Activated CD4-positive, alpha-beta T cell treated with anti-CD3 and anti-CD28 coated beads for 24 hours (primary cell): ENCODE results near the gene NISCH.

ENCODE experiments used
- DNase-seq, 2 donors: peaks; one replicate each; pipeline ENCODE4 v3.0.0-alpha.2; 2020; ENCODE audit warnings: low read depth in 2 of 2

The NISCH gene

DNA sequence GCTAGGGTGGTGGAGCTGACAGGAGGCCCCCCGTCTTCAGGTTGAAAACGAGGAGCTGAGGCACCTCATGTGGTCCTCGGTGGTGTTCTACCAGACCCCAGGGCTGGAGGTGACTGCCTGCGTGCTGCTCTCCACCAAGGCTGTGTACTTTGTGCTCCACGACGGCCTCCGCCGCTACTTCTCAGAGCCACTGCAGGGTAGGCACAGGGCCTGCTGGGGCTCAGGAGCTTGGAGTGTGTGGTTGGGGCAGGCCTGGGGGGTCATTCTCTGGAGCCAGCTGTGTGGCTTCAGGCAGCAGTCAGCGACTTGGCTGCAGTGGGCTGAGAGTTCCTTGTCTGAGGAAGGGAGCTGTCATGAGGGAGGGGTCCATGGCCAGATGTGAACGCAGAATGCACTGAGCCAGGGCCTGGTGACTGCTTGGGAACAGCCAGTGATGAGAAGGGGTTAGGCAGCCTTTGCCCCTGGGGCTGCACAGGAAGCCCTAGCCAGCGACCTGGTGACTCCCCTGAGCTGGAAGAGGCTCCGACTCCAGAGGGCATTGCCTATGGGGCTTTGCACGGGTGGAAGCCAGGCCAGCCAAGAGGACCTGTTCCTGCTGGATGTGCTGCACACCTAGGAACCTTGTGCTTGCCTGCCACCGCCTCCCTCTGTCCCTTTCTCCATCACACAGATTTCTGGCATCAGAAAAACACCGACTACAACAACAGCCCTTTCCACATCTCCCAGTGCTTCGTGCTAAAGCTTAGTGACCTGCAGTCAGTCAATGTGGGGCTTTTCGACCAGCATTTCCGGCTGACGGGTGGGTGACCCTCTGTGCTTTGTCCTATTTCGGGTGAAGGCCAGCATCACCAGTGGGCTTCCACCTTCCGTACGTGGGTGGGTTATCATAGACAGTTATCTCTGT, 34.9 kb downstream of the NISCH start:
- DNase-seq: no peak

DNA sequence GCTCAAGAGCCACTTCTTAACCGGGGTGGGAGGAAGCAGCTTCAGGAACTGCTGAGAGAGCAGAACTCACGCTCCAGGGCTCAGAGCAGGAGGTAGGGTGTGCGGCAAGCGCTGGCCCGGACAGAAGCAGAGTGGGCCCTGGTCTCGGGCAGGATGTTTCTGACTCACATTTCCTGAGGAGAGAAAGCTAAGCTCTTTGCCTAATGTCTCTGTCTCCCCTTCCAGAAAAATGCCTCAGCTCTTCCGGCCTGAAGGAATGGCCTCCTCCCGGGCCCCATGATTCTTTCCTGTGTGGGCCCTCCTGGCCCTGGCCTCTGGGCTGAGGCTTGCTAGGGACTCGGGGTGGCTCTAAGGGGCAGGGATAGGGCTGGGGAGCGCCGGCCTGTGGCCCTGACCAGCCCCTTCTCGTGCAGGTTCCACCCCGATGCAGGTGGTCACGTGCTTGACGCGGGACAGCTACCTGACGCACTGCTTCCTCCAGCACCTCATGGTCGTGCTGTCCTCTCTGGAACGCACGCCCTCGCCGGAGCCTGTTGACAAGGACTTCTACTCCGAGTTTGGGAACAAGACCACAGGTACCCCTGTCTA, 35.6 kb downstream of the NISCH start:
- DNase-seq: no peak

GRCh38 chr3:52492059-52492458, 36.7 kb downstream of the NISCH start:
- DNase-seq: no peak

DNA sequence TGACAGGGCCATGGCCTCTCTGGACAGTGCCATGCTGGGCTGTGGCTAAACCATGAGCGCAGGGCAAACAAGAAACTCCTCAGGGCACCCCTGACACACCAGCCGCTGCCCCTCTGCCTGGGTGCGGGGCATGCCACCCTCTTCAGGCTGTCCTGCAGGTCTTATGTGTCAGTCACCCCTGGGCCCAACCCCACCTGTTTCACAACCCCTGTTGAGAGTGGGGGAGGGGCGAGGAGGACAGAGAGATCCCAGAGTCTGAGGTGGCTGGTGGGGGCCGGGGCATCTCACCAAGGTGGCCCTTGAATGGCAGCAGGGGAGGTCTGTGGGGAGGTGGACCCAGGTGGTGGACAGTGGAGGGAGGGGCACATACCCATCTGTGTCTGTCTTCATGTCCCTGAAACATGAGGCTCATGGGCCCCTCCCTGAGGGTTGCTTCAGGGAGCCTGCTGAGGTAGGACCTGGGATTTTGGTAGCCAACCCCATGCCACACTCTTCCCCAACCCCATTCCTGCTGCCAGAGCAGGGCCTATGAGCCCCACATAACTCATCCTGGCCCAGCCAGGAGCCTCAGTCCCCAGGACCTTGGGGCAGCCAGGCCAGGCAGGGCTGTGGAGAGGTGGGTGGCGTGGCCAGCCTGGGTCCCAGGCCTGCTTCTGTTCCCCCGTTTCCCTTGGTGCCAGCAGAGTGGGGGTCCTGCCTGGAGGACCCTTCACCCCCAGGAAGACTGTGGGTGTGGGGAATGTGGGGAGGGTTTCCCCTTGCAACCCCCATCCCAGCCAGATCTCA, 38.0 kb downstream of the NISCH start:
- DNase-seq: no peak

DNA sequence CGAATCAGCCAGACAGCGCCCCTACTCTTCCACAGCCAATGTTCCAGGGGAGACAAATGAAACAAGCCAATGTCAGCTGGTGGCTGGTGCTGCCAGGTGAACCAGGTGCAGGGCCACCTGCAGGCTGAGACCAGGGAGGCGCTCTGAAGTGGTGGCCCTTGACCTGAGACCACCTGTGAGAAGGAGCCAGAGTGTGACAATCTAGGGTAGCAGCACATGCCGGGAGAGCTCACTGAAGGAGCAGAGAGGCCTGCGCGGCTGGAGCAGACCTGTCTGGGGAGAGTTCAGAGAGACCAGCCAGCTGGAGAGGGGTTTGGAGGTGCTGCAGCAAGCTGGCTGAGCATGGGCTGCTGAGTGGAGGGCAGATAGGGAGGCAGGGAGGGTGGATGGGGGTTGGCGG, 39.0 kb downstream of the NISCH start:
- no peak for DNase-seq

- DNase-seq: no peak
Measured at GRCh38 chr3:52494886-52495495, 39.6 kb downstream of the NISCH start, which contains the start of gene STAB1. Gene STAB1 (plus strand): TSS chr3:52495338. CDS start chr3:52495414, 76 bp downstream.

GRCh38 chr3:52495777-52496602, 40.6 kb downstream of the NISCH start:
- no peak for DNase-seq

DNA sequence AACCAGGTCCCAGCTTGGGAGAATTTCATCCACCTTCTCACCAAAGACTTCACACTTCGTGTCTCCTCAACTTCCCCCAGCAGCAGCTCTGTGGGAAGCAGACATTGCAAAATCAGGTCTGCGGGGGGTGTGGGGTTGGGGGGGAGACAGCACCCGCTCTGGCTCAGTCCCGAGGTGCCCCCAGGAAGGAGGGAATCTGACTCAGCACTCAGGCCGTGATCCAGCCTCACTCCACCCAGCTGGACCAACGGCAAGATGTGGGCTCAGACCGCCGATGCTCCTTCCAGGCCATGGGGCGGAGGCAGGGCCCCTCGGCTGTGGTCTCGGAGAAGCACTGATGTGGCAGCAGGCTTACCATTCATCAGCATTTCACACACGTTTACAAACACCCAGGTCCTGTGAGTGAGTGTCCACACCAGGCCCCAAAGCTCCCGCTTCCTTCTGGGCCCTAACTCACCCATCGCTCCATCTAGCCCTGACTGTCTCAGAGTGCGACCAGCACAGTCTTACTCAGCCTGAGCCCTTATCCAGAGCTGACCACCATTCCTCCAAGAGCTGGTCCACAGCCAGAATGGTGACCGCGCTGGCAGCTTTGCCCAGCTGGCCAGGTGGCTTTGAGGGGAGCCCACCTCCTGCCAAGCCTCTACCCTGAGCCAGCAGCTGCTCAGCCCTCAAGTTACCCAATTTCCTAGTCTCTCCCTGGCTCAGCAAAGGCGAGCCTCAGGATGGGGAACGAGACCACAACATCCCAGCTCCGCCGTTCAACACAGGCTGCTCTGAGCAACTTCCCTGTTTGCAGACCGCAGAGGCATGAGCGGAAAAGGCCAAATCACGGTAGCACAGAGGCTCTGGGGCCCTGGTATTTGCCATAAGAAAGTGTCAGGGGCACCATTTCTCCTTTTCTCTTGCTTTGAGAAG, 43.0 kb downstream of the NISCH start:
- no peak for DNase-seq

DNA sequence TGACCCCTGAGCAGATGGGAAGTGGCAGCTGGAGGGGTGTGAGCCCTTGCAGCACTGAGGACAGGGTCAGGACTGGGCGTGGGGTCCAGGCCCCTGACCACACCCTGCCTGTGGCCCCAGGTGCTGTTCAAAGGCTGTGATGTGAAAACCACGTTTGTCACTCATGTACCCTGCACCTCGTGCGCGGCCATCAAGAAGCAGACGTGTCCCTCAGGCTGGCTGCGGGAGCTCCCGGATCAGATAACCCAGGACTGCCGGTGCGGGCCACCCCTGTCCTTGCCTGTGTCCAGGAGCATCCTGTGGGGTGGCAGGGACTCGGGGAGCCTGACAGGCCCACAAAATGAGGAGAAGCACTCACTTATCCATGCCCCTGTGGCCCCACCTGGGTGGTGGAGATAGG, 45.6 kb downstream of the NISCH start:
- DNase-seq: no peak

DNA sequence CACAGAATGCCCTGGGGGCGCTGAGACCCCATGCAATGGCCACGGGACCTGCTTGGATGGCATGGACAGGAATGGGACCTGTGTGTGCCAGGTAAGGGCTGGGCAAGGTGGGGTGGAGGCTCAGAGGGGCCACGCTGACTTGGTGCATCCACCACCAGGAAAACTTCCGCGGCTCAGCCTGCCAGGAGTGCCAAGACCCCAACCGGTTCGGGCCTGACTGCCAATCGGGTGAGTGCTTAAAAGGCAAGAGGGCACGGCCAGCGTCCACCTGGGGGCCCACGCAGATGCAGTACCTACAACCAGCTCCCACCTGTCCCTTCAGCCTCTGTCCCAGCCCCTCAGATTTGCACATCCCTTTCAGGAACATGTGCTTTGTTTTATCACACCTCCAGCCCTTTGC, 46.6 kb downstream of the NISCH start:
- DNase-seq: no peak

- DNase-seq: no peak
Measured at GRCh38 chr3:52502808-52503350, 47.5 kb downstream of the NISCH start.

- DNase-seq: no peak
Measured at GRCh38 chr3:52503788-52504424, 48.5 kb downstream of the NISCH start.

DNA sequence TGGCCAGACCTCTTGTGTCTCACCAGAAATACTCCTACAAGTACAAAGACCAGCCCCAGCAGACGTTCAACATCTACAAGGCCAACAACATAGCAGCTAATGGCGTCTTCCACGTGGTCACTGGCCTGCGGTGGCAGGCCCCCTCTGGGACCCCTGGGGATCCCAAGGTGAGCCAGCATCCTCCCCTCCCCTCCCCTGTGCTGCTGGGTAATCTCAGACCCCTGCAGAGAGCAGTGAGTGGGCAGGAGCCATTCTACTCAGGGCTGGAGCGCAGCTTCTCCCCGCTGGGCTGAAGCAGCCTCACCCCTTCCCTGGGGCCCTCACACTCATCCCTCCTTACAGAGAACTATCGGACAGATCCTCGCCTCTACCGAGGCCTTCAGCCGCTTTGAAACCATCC, 49.6 kb downstream of the NISCH start:
- DNase-seq: no peak

DNA sequence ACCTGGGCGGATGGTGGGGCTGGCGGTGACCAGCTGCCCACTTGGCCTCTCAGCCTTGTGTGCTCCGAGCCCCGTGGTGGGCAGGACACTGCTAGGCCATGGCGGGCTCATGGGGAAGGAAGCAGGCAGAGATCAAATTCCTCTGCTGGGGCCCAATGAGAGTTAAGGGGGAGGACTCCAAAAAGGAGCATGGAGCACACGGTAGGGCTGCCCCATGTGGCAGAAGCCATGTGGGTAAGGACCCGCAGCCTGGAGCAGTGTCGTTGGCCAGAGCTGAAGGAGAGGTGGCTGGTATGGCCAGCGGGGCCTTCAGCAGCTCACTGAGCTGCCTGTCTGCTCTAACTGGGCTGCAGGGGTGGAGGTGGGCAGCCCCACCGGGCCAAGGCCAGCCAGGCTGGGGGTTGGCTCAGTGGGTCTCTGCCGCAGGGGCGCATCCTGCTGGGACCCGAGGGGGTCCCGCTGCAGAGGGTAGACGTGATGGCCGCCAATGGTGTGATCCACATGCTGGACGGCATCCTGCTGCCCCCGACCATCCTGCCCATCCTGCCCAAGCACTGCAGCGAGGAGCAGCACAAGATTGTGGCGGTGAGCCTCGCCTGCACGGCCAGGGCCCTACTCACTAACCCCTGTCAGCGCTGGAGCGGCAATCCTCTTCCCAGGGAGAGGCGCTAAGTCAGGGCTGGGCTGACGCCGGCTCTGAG, 51.0 kb downstream of the NISCH start:
- no peak for DNase-seq

DNA sequence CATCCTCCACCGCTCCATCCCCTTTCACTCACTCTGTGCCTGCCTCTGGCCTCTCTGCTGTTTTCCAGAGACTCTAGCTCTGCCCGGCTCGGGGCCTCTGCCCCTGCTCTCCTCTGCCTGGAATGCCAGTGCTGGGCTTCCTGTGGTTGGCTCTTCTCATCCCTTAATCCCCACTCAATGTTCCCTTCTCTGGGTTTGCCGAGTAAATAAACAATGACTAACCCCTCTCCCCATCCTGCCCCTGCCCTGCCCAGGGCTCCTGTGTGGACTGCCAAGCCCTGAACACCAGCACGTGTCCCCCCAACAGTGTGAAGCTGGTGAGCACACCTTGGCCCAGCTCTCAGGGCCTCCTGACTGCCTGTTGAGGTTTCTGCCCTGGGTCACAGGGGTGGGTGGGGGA, 52.0 kb downstream of the NISCH start:
- no peak for DNase-seq

DNA sequence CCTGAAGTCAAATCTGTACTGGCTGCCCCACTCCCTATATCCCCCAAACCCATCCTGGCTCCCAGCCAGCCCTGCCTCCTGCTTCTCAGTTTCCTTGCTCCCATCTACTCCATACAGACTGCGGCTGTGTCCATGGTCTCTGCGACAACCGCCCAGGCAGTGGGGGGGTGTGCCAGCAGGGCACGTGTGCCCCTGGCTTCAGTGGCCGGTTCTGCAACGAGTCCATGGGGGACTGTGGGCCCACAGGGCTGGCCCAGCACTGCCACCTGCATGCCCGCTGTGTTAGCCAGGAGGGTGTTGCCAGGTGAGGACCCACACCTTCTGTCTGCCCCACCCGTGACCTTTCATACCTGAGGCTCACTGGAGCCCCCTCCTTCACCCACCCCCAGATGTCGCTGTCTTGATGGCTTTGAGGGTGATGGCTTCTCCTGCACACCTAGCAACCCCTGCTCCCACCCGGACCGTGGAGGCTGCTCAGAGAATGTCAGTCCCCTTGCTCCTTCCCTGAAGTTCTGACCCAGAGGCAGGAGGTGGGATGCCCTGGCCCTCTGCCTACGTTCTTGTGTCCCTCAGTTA, 54.4 kb downstream of the NISCH start:
- no peak for DNase-seq

GRCh38 chr3:52511509-52511908, 56.1 kb downstream of the NISCH start:
- DNase-seq: no peak

DNA sequence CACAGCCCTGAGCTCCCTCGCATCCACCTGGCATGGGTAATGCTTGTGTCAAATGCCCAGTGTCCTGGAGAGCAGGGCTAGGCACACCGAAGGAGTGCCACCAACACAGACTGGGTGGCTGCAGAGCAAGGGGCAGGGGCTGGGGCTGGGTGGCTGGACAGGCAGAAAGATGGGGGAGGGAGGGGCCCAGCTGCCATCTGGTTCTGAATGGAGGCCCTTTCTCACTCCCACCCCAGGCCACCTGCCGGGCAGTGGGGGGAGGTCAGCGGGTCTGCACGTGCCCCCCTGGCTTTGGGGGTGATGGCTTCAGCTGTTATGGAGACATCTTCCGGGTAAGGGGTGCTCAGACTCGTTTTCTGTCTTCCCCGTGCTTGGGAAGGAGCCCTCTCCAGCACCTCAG, 56.7 kb downstream of the NISCH start:
- DNase-seq: no peak
